ENCODE measurements around the gene KATNAL1.

KATNAL1 gene

DNA sequence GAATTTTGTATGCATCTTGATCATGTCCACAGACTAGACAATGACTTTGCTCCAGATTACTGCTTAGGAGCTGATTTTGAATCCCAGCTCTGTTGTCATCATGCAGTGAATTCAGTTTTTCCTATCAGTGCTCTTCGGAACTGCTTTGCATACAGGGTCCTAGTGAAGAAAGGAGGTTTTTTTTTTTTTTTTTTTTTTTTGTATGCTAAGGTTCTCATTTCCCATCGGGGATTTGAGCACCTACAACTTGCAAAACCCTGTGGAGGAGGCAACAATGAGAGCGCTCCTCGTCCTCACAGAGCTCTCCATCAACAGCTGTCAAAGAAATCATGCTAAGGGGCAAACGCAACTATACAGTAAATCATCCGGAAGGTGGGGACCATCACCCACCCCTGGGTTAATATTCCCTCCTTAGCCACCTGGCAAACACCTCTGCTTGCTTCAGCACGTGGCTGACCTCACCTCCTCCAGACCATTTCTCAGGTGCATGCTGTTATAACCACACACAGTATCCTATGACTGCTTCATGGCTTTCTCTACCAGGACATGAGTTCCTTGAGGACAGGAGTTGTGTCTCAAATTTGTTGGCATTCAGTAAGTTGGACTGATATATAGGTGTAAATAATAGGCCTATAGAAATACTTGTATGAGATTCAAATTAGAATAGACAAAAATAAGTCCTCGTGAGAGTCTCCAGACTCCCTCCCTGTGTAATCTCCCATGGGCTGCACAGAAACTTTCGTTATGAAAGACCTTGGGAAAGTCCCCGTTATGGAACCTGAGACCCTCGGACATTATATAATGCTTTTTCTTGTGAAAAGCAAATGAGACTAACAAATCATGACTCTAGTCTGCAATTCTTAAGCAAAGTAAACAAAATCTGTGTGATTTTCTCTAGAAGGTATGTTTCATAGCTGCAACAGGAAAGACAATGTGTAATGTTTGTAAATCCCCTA is 113.8 kb downstream of the KATNAL1 start:
- Histone ChIP-seq H3K9ac (ENCODE audit: low read length) (no peak overlapping the region), H3K9me2 (replicated peaks; ENCODE audit: insufficient read depth, low read length) (no peaks in the 10 kb centered on the region), H3K27me3 (replicated peaks; ENCODE audit: insufficient read depth, low read length) (no peaks in the 10 kb centered on the region), H3K9me3 (replicated peaks; ENCODE audit: insufficient read depth, low read length) (no peaks in the 10 kb centered on the region), H3K27ac (ENCODE audit: low read length) (peak overlapping the region; percentile 23; the same call in 1 of the 2 replicates), H3K79me2 (ENCODE audit: low read length) (no peaks in the 10 kb centered on the region), H3F3A (ENCODE audit: insufficient read depth, low read length) (no peaks in the 10 kb centered on the region), H4K20me1 (ENCODE audit: insufficient read depth, low read length) (no peaks in the 10 kb centered on the region), H2AFZ (ENCODE audit: low read length) (no peak overlapping the region), H3K4me2 (ENCODE audit: low read depth, low read length) (no peak overlapping the region), H3K36me3 (replicated peaks; ENCODE audit: insufficient read depth, low read length) (no peaks in the 10 kb centered on the region), H3K4me1 (ENCODE audit: low read length) (0 out of 2 replicates have a peak, but pooled peaks cover 6% of the 10 kb centered on the region), H3K4me3 (ENCODE audit: low read length) (no peak overlapping the region)
- DNase-seq: no peak
- TF ChIP-seq EZH2phosphoT487 (IDR thresholded peaks at IDR 0.05; ENCODE audit: low read length) (no peak), EZH2 (optimal IDR thresholded peaks at IDR 0.05; ENCODE audit: low read depth, low read length) (no peak)
- TF ChIP-seq, protein P1, sequence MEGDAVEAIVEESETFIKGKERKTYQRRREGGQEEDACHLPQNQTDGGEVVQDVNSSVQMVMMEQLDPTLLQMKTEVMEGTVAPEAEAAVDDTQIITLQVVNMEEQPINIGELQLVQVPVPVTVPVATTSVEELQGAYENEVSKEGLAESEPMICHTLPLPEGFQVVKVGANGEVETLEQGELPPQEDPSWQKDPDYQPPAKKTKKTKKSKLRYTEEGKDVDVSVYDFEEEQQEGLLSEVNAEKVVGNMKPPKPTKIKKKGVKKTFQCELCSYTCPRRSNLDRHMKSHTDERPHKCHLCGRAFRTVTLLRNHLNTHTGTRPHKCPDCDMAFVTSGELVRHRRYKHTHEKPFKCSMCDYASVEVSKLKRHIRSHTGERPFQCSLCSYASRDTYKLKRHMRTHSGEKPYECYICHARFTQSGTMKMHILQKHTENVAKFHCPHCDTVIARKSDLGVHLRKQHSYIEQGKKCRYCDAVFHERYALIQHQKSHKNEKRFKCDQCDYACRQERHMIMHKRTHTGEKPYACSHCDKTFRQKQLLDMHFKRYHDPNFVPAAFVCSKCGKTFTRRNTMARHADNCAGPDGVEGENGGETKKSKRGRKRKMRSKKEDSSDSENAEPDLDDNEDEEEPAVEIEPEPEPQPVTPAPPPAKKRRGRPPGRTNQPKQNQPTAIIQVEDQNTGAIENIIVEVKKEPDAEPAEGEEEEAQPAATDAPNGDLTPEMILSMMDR (IDR thresholded peaks at IDR 0.05; ENCODE audit: low read length): no peak

DNA sequence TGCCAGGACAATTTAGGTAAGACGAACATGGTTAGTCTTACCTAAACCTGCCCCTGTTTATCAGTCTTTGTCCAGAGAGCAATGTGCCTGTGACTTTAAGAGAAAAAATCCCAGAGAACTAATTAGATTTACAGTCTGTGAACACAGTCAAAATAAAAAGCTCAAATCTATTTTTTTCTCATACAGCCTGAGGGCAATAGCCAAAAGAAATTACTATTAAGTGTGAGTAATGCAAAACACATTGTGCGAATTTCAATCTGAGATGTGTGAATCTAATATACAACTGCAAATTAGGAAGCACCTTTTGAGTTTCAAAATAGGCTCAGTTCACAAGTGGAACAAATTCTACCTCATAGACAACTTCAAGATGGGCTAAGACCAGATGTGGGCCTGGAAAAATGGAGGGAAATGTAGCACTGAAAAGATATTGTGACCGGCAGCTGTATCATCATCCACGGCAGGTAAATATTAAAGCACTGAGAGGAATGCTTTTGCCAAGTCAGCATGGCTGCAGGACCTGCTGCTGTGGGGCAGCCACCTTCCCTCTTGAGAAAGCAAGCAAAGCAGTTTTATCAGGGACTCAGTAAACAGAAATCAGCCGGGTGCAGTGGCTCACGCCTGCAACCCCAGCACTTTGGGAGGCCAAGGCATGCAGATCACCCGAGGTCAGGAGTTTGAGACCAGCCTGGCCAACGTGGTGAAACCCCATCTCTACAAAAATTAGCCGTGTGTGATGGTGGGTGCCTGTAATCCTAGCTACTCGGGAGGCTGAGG is 114.8 kb downstream of the KATNAL1 start:
- Histone ChIP-seq H2AFZ (ENCODE audit: low read length) (no peak overlapping the region), H3K36me3 (replicated peaks; ENCODE audit: insufficient read depth, low read length) (no peaks in the 10 kb centered on the region), H3K79me2 (ENCODE audit: low read length) (no peaks in the 10 kb centered on the region), H3F3A (ENCODE audit: insufficient read depth, low read length) (no peaks in the 10 kb centered on the region), H3K4me3 (ENCODE audit: low read length) (no peak overlapping the region), H3K27ac (ENCODE audit: low read length) (peak overlapping the region; percentile 23; the same call in 1 of the 2 replicates), H3K9ac (ENCODE audit: low read length) (no peak overlapping the region), H3K9me2 (replicated peaks; ENCODE audit: insufficient read depth, low read length) (no peaks in the 10 kb centered on the region), H3K4me2 (ENCODE audit: low read depth, low read length) (peak overlapping the region; percentile 29; the same call in 1 of the 2 replicates), H3K27me3 (replicated peaks; ENCODE audit: insufficient read depth, low read length) (no peaks in the 10 kb centered on the region), H4K20me1 (ENCODE audit: insufficient read depth, low read length) (no peaks in the 10 kb centered on the region), H3K4me1 (ENCODE audit: low read length) (0 out of 2 replicates have a peak, but pooled peaks cover 6% of the 10 kb centered on the region), H3K9me3 (replicated peaks; ENCODE audit: insufficient read depth, low read length) (no peaks in the 10 kb centered on the region)
- peak; percentile 68 for DNase-seq
- no peak for TF ChIP-seq EZH2phosphoT487 (IDR thresholded peaks at IDR 0.05; ENCODE audit: low read length)
- TF ChIP-seq, protein P1 (IDR thresholded peaks at IDR 0.05; ENCODE audit: low read length): no peak
- no peak for TF ChIP-seq EZH2 (optimal IDR thresholded peaks at IDR 0.05; ENCODE audit: low read depth, low read length)

DNA sequence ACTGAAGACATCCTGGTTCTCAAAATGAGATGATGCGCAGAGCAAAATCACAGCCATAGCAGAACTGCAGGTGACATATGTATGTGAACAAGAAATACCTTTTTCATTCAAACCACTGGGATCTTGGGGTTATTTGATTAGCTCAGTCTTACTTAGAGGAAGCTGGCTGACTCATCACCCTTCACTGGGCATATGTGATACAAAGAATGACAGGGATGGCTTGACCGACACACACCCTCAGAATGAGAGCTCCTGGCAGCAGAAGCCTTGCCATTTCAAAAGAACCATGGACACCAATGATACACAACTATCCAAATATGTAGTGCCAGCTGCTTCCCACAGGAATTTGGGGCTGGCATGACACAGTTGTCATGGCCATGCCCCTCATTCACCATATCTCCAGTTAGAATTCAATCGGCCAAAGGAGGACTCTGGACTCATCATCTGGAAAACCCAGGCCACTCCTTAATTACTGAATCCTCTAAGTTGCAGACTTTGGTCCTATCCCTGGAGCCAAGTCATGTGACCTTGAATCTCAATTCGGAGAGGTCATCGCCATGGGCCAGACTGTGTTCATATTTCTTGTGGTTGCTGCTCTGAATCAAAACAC is 115.8 kb downstream of the KATNAL1 start:
- no peaks in the 10 kb centered on the region for H3K9me2 ChIP-seq (replicated peaks; ENCODE audit: insufficient read depth, low read length)
- no peaks in the 10 kb centered on the region for H4K20me1 ChIP-seq (ENCODE audit: insufficient read depth, low read length)
- TF ChIP-seq EZH2 (optimal IDR thresholded peaks at IDR 0.05; ENCODE audit: low read depth, low read length): no peak
- TF ChIP-seq, protein P1 (IDR thresholded peaks at IDR 0.05; ENCODE audit: low read length): no peak
- TF ChIP-seq EZH2phosphoT487 (IDR thresholded peaks at IDR 0.05; ENCODE audit: low read length): no peak
- no peak overlapping the region for H3K4me2 ChIP-seq (ENCODE audit: low read depth, low read length)
- H3K27ac ChIP-seq (ENCODE audit: low read length): no peak overlapping the region
- H3K9me3 ChIP-seq (replicated peaks; ENCODE audit: insufficient read depth, low read length): no peaks in the 10 kb centered on the region
- no peaks in the 10 kb centered on the region for H3K27me3 ChIP-seq (replicated peaks; ENCODE audit: insufficient read depth, low read length)
- H3K79me2 ChIP-seq (ENCODE audit: low read length): no peaks in the 10 kb centered on the region
- H3K9ac ChIP-seq (ENCODE audit: low read length): no peak overlapping the region
- H3K4me1 ChIP-seq (ENCODE audit: low read length): 0 out of 2 replicates have a peak, but pooled peaks cover 6% of the 10 kb centered on the region
- DNase-seq: no peak
- H2AFZ ChIP-seq (ENCODE audit: low read length): no peak overlapping the region
- no peaks in the 10 kb centered on the region for H3F3A ChIP-seq (ENCODE audit: insufficient read depth, low read length)
- no peak overlapping the region for H3K4me3 ChIP-seq (ENCODE audit: low read length)
- no peaks in the 10 kb centered on the region for H3K36me3 ChIP-seq (replicated peaks; ENCODE audit: insufficient read depth, low read length)
